Measurements from ENCODE around the gene ISOC2.
"Not testable (repeated sequence)": the region's sequence is repeated elsewhere in the genome, so short reads cannot be mapped to it uniquely, and the experiment has no call there.

ISOC2 gene

GRCh38 chr19:55441319-55441691 is 20.1 kb downstream of the ISOC2 start:
- no peak for DNase-seq (ENCODE audit: low read depth, low spot score)

GRCh38 chr19:55440411-55441105 is 20.9 kb downstream of the ISOC2 start:
- DNase-seq (ENCODE audit: low read depth, low spot score), result no peak

GRCh38 chr19:55439052-55439451 is 22.4 kb downstream of the ISOC2 start:
- DNase-seq (ENCODE audit: low read depth, low spot score), result no peak

- no peak for DNase-seq (ENCODE audit: low read depth, low spot score)
Observed at GRCh38 chr19:55437410-55437809, 24.0 kb downstream of the ISOC2 start.

- no peak for DNase-seq (ENCODE audit: low read depth, low spot score)
Observed at GRCh38 chr19:55436847-55437246, 24.6 kb downstream of the ISOC2 start.

- DNase-seq (ENCODE audit: low read depth, low spot score), result no peak
Observed at GRCh38 chr19:55435020-55435419, 26.4 kb downstream of the ISOC2 start.

GRCh38 chr19:55434356-55434919 is 27.0 kb downstream of the ISOC2 start:
- DNase-seq (ENCODE audit: low read depth, low spot score), result no peak

- no peak for DNase-seq (ENCODE audit: low read depth, low spot score)
Observed at GRCh38 chr19:55433292-55433691, 28.1 kb downstream of the ISOC2 start.

GRCh38 chr19:55432241-55432959 is 29.0 kb downstream of the ISOC2 start:
- DNase-seq (ENCODE audit: low read depth, low spot score), result no peak

GRCh38 chr19:55431183-55431582 is 30.3 kb downstream of the ISOC2 start:
- DNase-seq (ENCODE audit: low read depth, low spot score), result no peak

GRCh38 chr19:55426042-55426441 is 35.4 kb downstream of the ISOC2 start:
- no peak for DNase-seq (ENCODE audit: low read depth, low spot score)

- no peak for DNase-seq (ENCODE audit: low read depth, low spot score)
Observed at GRCh38 chr19:55424518-55424917, 36.9 kb downstream of the ISOC2 start.

GRCh38 chr19:55423225-55424005 is 38.0 kb downstream of the ISOC2 start:
- no peak for DNase-seq (ENCODE audit: low read depth, low spot score)

GRCh38 chr19:55421281-55421680 is 40.2 kb downstream of the ISOC2 start:
- not testable (repeated sequence) for DNase-seq (ENCODE audit: low read depth, low spot score)

- no peak for DNase-seq (ENCODE audit: low read depth, low spot score)
Observed at GRCh38 chr19:55419624-55420236, 41.7 kb downstream of the ISOC2 start.

- no peak for DNase-seq (ENCODE audit: low read depth, low spot score)
Observed at GRCh38 chr19:55419103-55419502, 42.3 kb downstream of the ISOC2 start.

- peak; percentile 31 for DNase-seq (ENCODE audit: low read depth, low spot score)
Observed at GRCh38 chr19:55418185-55418584, 43.3 kb downstream of the ISOC2 start.

GRCh38 chr19:55410168-55410567 is 51.3 kb downstream of the ISOC2 start:
- no peak for DNase-seq (ENCODE audit: low read depth, low spot score)

- DNase-seq (ENCODE audit: low read depth, low spot score), result not testable (repeated sequence)
Observed at GRCh38 chr19:55409179-55409578, 52.3 kb downstream of the ISOC2 start.

- no peak for DNase-seq (ENCODE audit: low read depth, low spot score)
Observed at GRCh38 chr19:55408533-55408872, 52.9 kb downstream of the ISOC2 start.

- DNase-seq (ENCODE audit: low read depth, low spot score), result peak; percentile 99
Observed at GRCh38 chr19:55407800-55408532, 53.5 kb downstream of the ISOC2 start.

Data from brain pericyte (primary cell).